LNCaP clone FGC (cell line): ENCODE data around the gene TRMT44.

Experiments used
- DNase-seq: peaks from one replicate; pipeline ENCODE4 v3.0.0-alpha.2; 2011; ENCODE audit warnings: low read depth
- H3K4me3 ChIP-seq: 2 replicates; pipeline ENCODE4 v1.5.1; 2011; ENCODE audit warnings: mild to moderate bottlenecking, low read depth, low read length, control low read depth
- TF ChIP-seq, protein P1 (sequence below): IDR thresholded peaks from 2 replicates; pipeline ENCODE4 v1.5.1; 2012; ENCODE audit warnings: mild to moderate bottlenecking; ENCODE audit not compliant: control insufficient read depth, insufficient read depth; ENCODE audit errors: extremely low read depth

Gene TRMT44

GRCh38 chr4:8506006-8506372 is 65.4 kb downstream of the TRMT44 start:
- TF ChIP-seq, protein P1, sequence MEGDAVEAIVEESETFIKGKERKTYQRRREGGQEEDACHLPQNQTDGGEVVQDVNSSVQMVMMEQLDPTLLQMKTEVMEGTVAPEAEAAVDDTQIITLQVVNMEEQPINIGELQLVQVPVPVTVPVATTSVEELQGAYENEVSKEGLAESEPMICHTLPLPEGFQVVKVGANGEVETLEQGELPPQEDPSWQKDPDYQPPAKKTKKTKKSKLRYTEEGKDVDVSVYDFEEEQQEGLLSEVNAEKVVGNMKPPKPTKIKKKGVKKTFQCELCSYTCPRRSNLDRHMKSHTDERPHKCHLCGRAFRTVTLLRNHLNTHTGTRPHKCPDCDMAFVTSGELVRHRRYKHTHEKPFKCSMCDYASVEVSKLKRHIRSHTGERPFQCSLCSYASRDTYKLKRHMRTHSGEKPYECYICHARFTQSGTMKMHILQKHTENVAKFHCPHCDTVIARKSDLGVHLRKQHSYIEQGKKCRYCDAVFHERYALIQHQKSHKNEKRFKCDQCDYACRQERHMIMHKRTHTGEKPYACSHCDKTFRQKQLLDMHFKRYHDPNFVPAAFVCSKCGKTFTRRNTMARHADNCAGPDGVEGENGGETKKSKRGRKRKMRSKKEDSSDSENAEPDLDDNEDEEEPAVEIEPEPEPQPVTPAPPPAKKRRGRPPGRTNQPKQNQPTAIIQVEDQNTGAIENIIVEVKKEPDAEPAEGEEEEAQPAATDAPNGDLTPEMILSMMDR = no peak
- no peak overlapping the region for H3K4me3 ChIP-seq
- DNase-seq = no peak

DNA sequence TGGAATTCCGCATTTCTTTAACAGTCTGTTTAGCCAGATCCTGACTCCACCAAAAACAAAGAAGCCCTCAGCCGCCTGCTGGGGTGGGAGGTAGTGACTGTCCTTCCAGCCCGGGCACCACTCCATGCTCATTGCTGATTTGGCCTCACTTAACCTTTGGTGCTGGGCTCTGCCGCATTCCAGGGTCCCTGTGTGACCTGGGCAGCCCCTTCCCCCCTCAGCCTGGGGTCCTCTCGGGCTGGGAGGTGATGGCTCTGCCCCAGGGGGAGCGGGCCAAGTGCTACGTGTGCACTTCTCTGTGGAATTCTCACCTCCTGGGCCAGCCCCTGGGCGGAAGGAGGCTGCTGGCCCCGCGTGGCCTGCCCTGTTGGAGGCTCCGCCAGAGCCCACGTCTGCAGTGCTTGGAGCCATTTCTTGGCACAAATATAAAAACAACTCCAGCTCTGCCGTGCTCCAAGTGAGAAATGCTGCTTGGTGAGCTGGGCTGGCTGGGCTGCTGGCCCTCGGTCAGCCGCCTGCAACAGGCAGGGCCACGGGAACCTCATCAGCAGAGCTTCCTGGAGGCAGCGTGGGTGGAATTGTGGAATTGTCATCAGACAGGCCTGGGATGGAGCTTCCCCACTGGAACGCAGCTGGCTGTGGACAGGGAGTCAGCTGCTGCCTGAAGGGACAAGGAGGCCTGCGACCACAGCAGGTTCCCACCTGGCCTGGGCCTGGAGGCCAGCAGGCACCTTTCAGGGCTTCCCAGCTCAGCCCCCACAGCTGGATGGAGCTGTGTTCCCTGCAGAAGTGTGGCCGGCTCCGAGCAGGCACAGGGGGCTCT is 66.0 kb downstream of the TRMT44 start:
- no peak for DNase-seq
- TF ChIP-seq, protein P1 = no peak
- no peak overlapping the region for H3K4me3 ChIP-seq

- H3K4me3 ChIP-seq = no peak overlapping the region
- no peak for DNase-seq
- TF ChIP-seq, protein P1 = no peak
Observed at GRCh38 chr4:8507196-8507570, 66.6 kb downstream of the TRMT44 start.

GRCh38 chr4:8507624-8508023 is 67.0 kb downstream of the TRMT44 start:
- DNase-seq = no peak
- TF ChIP-seq, protein P1 = no peak
- no peak overlapping the region for H3K4me3 ChIP-seq

- TF ChIP-seq, protein P1 = no peak
- DNase-seq = no peak
- no peak overlapping the region for H3K4me3 ChIP-seq
Observed at GRCh38 chr4:8508266-8508665, 67.7 kb downstream of the TRMT44 start.

GRCh38 chr4:8508740-8509139 is 68.2 kb downstream of the TRMT44 start:
- no peak for DNase-seq
- no peak overlapping the region for H3K4me3 ChIP-seq
- TF ChIP-seq, protein P1 = no peak
